Keratinocyte (primary cell): ENCODE measurements around the gene ERBB3. TPM values are rescaled to one million over a fixed set of nuclear protein-coding genes. Genes with fewer than 3 reads are reported as not detected.
A peak's percentile ranks its signal among the peaks of the same experiment; 100 is the strongest.

ENCODE experiments used
- DNase-seq: peaks from one replicate; pipeline ENCODE4 v3.0.0-alpha.2; 2011; ENCODE audit warnings: low read depth, missing footprints, low spot score
- FAIRE-seq: peaks from 2 replicates; lab custom pipeline; 2011; peaks lifted over from hg19 to GRCh38; lab: Jason Lieb, UNC
- H2AFZ ChIP-seq: 2 replicates; pipeline ENCODE4 v1.6.0; 2012; ENCODE audit warnings: low read length, control low read depth, inconsistent platforms; ENCODE audit not compliant: control insufficient read depth
- H3K27ac ChIP-seq: 2 replicates; pipeline ENCODE4 v1.5.1; 2011; ENCODE audit warnings: low read length; ENCODE audit not compliant: control insufficient read depth, insufficient read depth
- H3K27me3 ChIP-seq: 3 replicates; pipeline ENCODE4 v1.6.0; 2011; ENCODE audit warnings: low read length; ENCODE audit not compliant: control insufficient read depth, insufficient read depth; ENCODE audit errors: extremely low read depth
- H3K36me3 ChIP-seq, 2 experiments: 2 replicates in 1 of 2; 3 replicates in 1 of 2; pipeline ENCODE4 v1.5.1; 2011; ENCODE audit warnings: low read length in 2 of 2, mild to moderate bottlenecking in 1 of 2; ENCODE audit not compliant: control insufficient read depth in 2 of 2, insufficient read depth in 2 of 2; ENCODE audit errors: extremely low read depth in 1 of 2
- H3K4me1 ChIP-seq: 3 replicates; pipeline ENCODE4 v1.5.1; 2011; ENCODE audit warnings: low read length; ENCODE audit not compliant: control insufficient read depth, insufficient read depth; ENCODE audit errors: extremely low read depth
- H3K4me2 ChIP-seq: 3 replicates; pipeline ENCODE4 v1.6.0; 2011; ENCODE audit warnings: low read depth, low read length; ENCODE audit not compliant: control insufficient read depth, insufficient read depth; ENCODE audit errors: extremely low read depth
- H3K4me3 ChIP-seq, 3 experiments: fragments of 200-600 bp in 1 of 3; sonication (generic) in 1 of 3; 2 replicates in 2 of 3; 3 replicates in 1 of 3; pipeline ENCODE4 v1.5.1; 2011 to 2016; ENCODE audit warnings: low read length in 3 of 3, mild to moderate bottlenecking in 3 of 3, control low read depth in 2 of 3, inconsistent platforms in 1 of 3, low read depth in 1 of 3, mixed read lengths in 1 of 3, mixed run types in 1 of 3, moderate library complexity in 1 of 3; ENCODE audit not compliant: control insufficient read depth in 2 of 3, insufficient read depth in 2 of 3; ENCODE audit errors: extremely low read depth in 1 of 3
- H3K79me2 ChIP-seq: 2 replicates; pipeline ENCODE4 v1.6.0; 2012; ENCODE audit warnings: low read length; ENCODE audit not compliant: control insufficient read depth, insufficient read depth
- H3K9ac ChIP-seq: 3 replicates; pipeline ENCODE4 v1.6.0; 2011; ENCODE audit warnings: low read length; ENCODE audit not compliant: control insufficient read depth, insufficient read depth; ENCODE audit errors: extremely low read depth
- H3K9me1 ChIP-seq: 3 replicates; pipeline ENCODE4 v1.6.0; 2011; ENCODE audit warnings: low read length; ENCODE audit not compliant: control insufficient read depth, insufficient read depth; ENCODE audit errors: extremely low read depth
- H3K9me3 ChIP-seq: 2 replicates; pipeline ENCODE4 v1.5.1; 2012; ENCODE audit warnings: low read depth, low read length; ENCODE audit not compliant: control insufficient read depth
- H4K20me1 ChIP-seq: 3 replicates; pipeline ENCODE4 v1.6.0; 2011; ENCODE audit warnings: low read length; ENCODE audit not compliant: control insufficient read depth, insufficient read depth; ENCODE audit errors: extremely low read depth
- CTCF ChIP-seq, 3 experiments: IDR thresholded peaks in 1 of 3; conservative IDR thresholded peaks in 1 of 3; optimal IDR thresholded peaks in 1 of 3; 2 replicates in 2 of 3; 3 replicates in 1 of 3; pipeline versions ENCODE3 to v1.5.1; 2011; ENCODE audit warnings: low read length in 3 of 3, mild to moderate bottlenecking in 3 of 3, moderate library complexity in 2 of 3, control low read depth in 1 of 3, inconsistent platforms in 1 of 3; ENCODE audit not compliant: insufficient read depth in 2 of 3; ENCODE audit errors: extremely low read depth in 1 of 3
- EZH2 ChIP-seq: IDR thresholded peaks from one replicate; pipeline ENCODE4 v1.6.1; 2012; ENCODE audit warnings: inconsistent platforms, mild to moderate bottlenecking, low read length, moderate library complexity
- dilution Hi-C: fragments of 300-500 bp; cut with MboI; formaldehyde crosslinking; loops from one replicate; pipeline ENCODE4 v1.7.0; 2020; ENCODE audit warnings: low sequenced_read_pairs; ENCODE audit not compliant: extremely low pct_ligation_motif_present
- polyA plus RNA-seq, 5 experiments: library from polyadenylated mRNA; depleted of rRNA in 3 of 5; stranded (reverse) in 3 of 5; stranded (forward) in 1 of 5; unstranded in 1 of 5; fragments of >200 nt; gene quantifications; 1 replicate in 1 of 5; 2 replicates in 3 of 5; 3 replicates in 1 of 5; pipeline versions ENCODE4 v1.2.1 to v1.2.3, GENCODE V29; 2011 to 2012; ENCODE audit warnings: missing spikeins in 2 of 5, low read depth in 1 of 5, low replicate concordance in 1 of 5

Gene ERBB3
- polyA plus RNA-seq, 1 donor (not counting 4 experiments of a cell fraction or from before 2014, with no cell fraction given), result 16.4 TPM

- Histone ChIP-seq H2AFZ (no peak overlapping the region), H3K4me3 (peak overlapping the region in 1 of 3 experiments; percentile 19), H3K9ac (no peak overlapping the region), H3K79me2 (peaks cover 31% of the 10 kb centered on the region), H3K9me1 (no peaks in the 10 kb centered on the region), H3K36me3 (peaks cover 23 to 54% of the 10 kb centered on the region in 2 experiments), H3K27ac (peak overlapping the region; percentile 46), H3K4me2 (peak overlapping the region; percentile 37), H4K20me1 (peaks cover 6% of the 10 kb centered on the region), H3K9me3 (no peaks in the 10 kb centered on the region), H3K4me1 (peaks cover 34% of the 10 kb centered on the region), H3K27me3 (no peaks in the 10 kb centered on the region)
- dilution Hi-C loops, result no loop called here
- no peak for TF ChIP-seq CTCF (optimal IDR thresholded peaks at IDR 0.05 in 1 of 3, IDR thresholded peaks at IDR 0.05 in 1 of 3, conservative IDR thresholded peaks at IDR 0.05 in 1 of 3; ENCODE audit: extremely low read depth in 1 of 3, insufficient read depth in 2 of 3, low read length in 3 of 3)
- TF ChIP-seq EZH2, result no peak
- DNase-seq, result peak; percentile 75
- peak; percentile 96 for FAIRE-seq
Measured at GRCh38 chr12:56110571-56110970, 30.6 kb downstream of the ERBB3 start.

- no peaks in the 10 kb centered on the region for H3K9me1 ChIP-seq
- H3K36me3 ChIP-seq, result peaks cover 14 to 43% of the 10 kb centered on the region in 2 experiments
- no peak overlapping the region for H3K9ac ChIP-seq
Measured at GRCh38 chr12:56114084-56114483, 34.1 kb downstream of the ERBB3 start.

More at GRCh38 chr12:56114084-56114483, 34.1 kb downstream of the ERBB3 start:
- TF ChIP-seq CTCF (optimal IDR thresholded peaks at IDR 0.05 in 1 of 3, IDR thresholded peaks at IDR 0.05 in 1 of 3, conservative IDR thresholded peaks at IDR 0.05 in 1 of 3; ENCODE audit: extremely low read depth in 1 of 3, insufficient read depth in 2 of 3, low read length in 3 of 3) (no peak), EZH2 (no peak)
- Histone ChIP-seq H4K20me1 (no peaks in the 10 kb centered on the region), H3K4me3 (no peak overlapping the region), H3K27ac (no peak overlapping the region), H3K79me2 (peaks cover 17% of the 10 kb centered on the region), H3K9me3 (no peaks in the 10 kb centered on the region), H3K27me3 (no peaks in the 10 kb centered on the region), H3K4me1 (peaks cover 31% of the 10 kb centered on the region), H3K4me2 (no peak overlapping the region), H2AFZ (no peak overlapping the region)
- FAIRE-seq, result no peak
- DNase-seq, result no peak
- dilution Hi-C loops, result no loop called here
